Type B pancreatic cell (in vitro differentiated cells): Measurements from ENCODE around the gene NLRP6. TPM values are rescaled to one million over a fixed set of nuclear protein-coding genes. Genes with fewer than 3 reads are reported as not detected.

Source experiments
- DNase-seq: peaks from one replicate; pipeline ENCODE4 v3.0.0; 2021; ENCODE audit warnings: mixed read lengths; ENCODE audit not compliant: unreplicated experiment; ENCODE audit errors: extremely low spot score
- H3K27ac Mint-ChIP-seq: 2 replicates; pipeline ENCODE4 v1.8.0; 2021; ENCODE audit warnings: mild to moderate bottlenecking, mixed read lengths
- H3K27me3 Mint-ChIP-seq: 2 replicates; pipeline ENCODE4 v1.8.0; 2021; ENCODE audit warnings: mixed read lengths
- H3K36me3 Mint-ChIP-seq: 2 replicates; pipeline ENCODE4 v1.8.0; 2021; ENCODE audit warnings: mixed read lengths
- H3K4me1 Mint-ChIP-seq: one replicate; pipeline ENCODE4 v1.8.0; 2021; ENCODE audit warnings: mixed read lengths; ENCODE audit not compliant: unreplicated experiment
- H3K4me3 Mint-ChIP-seq: 2 replicates; pipeline ENCODE4 v1.8.0; 2021; ENCODE audit warnings: mild to moderate bottlenecking, mixed read lengths
- H3K9me3 Mint-ChIP-seq: 2 replicates; pipeline ENCODE4 v1.8.0; 2021; ENCODE audit warnings: mixed read lengths
- CTCF ChIP-seq: fragments of 200-600 bp; sonication (generic); conservative IDR thresholded peaks from 2 replicates; pipeline ENCODE4 v1.5.0; 2021; ENCODE audit warnings: antibody characterized with exemption, mild to moderate bottlenecking
- total RNA-seq: library from RNA; stranded (reverse); gene quantifications from 2 replicates; pipeline ENCODE4 v1.2.1, GENCODE V29; 2021; ENCODE audit warnings: low replicate concordance

NLRP6 gene
- total RNA-seq, 1 donor from 2014 or later, result not detected

GRCh38 chr11:297051-297585 is 18.9 kb downstream of the NLRP6 start:
- peaks cover 12% of the 10 kb centered on the region for H3K27me3 Mint-ChIP-seq
- no peaks in the 10 kb centered on the region for H3K36me3 Mint-ChIP-seq
- H3K27ac Mint-ChIP-seq, result no peak overlapping the region
- no peaks in the 10 kb centered on the region for H3K9me3 Mint-ChIP-seq
- H3K4me1 Mint-ChIP-seq, result peaks cover 9% of the 10 kb centered on the region
- H3K4me3 Mint-ChIP-seq, result no peak overlapping the region
- no peak for DNase-seq
- TF ChIP-seq CTCF, result no peak

- H3K4me1 Mint-ChIP-seq, result peaks cover 9% of the 10 kb centered on the region
- no peaks in the 10 kb centered on the region for H3K36me3 Mint-ChIP-seq
- H3K4me3 Mint-ChIP-seq, result no peak overlapping the region
- peaks cover 12% of the 10 kb centered on the region for H3K27me3 Mint-ChIP-seq
- DNase-seq, result no peak
- no peaks in the 10 kb centered on the region for H3K9me3 Mint-ChIP-seq
- TF ChIP-seq CTCF, result no peak
- H3K27ac Mint-ChIP-seq, result no peak overlapping the region
Observed at GRCh38 chr11:297586-298405, 19.6 kb downstream of the NLRP6 start.

GRCh38 chr11:298406-299065 is 20.3 kb downstream of the NLRP6 start:
- H3K27ac Mint-ChIP-seq, result no peak overlapping the region
- H3K36me3 Mint-ChIP-seq, result no peaks in the 10 kb centered on the region

GRCh38 chr11:299081-299891 is 21.1 kb downstream of the NLRP6 start, which contains the start of gene IFITM5:
Gene IFITM5, minus strand, starts transcription at chr11:299526. Its CDS starts 36 bp downstream, at chr11:299490.
- Mint-ChIP-seq H3K27ac (peak within 1 kb of the TSS; percentile 7), H3K4me1 (peaks cover 9% of the 10 kb centered on the region), H3K36me3 (no peaks in the 10 kb centered on the region), H3K27me3 (peaks cover 12% of the 10 kb centered on the region), H3K9me3 (no peaks in the 10 kb centered on the region), H3K4me3 (no peak within 1 kb of the TSS)
- no peak for DNase-seq
- TF ChIP-seq CTCF, result no peak

More at GRCh38 chr11:298406-299065, 20.3 kb downstream of the NLRP6 start:
- no peak overlapping the region for H3K4me3 Mint-ChIP-seq
- H3K4me1 Mint-ChIP-seq, result peaks cover 9% of the 10 kb centered on the region
- peaks cover 12% of the 10 kb centered on the region for H3K27me3 Mint-ChIP-seq
- DNase-seq, result no peak
- no peaks in the 10 kb centered on the region for H3K9me3 Mint-ChIP-seq
- TF ChIP-seq CTCF, result no peak
